Endothelial cell (in vitro differentiated cells): Measurements from ENCODE around the gene GPM6B. TPM values are rescaled to one million over a fixed set of nuclear protein-coding genes. Genes with fewer than 3 reads are reported as not detected.

Experiments used
- DNase-seq: peaks from one replicate; pipeline ENCODE4 v3.0.0; 2021; ENCODE audit warnings: low spot score
- H3K27ac Mint-ChIP-seq: one replicate; pipeline ENCODE4 v1.8.0; 2021; ENCODE audit warnings: mixed read lengths, inconsistent platforms; ENCODE audit not compliant: unreplicated experiment
- H3K27me3 Mint-ChIP-seq: one replicate; pipeline ENCODE4 v1.8.0; 2021; ENCODE audit warnings: mild to moderate bottlenecking, moderate library complexity, mixed read lengths, inconsistent platforms; ENCODE audit not compliant: unreplicated experiment
- H3K36me3 Mint-ChIP-seq: one replicate; pipeline ENCODE4 v1.8.0; 2021; ENCODE audit warnings: mild to moderate bottlenecking, low read depth, mixed read lengths, inconsistent platforms; ENCODE audit not compliant: unreplicated experiment
- H3K4me1 Mint-ChIP-seq: one replicate; pipeline ENCODE4 v1.8.0; 2021; ENCODE audit warnings: mild to moderate bottlenecking, mixed read lengths, inconsistent platforms; ENCODE audit not compliant: unreplicated experiment
- H3K4me3 Mint-ChIP-seq: one replicate; pipeline ENCODE4 v1.8.0; 2021; ENCODE audit warnings: mild to moderate bottlenecking, mixed read lengths, inconsistent platforms; ENCODE audit not compliant: unreplicated experiment
- H3K9me3 Mint-ChIP-seq: one replicate; pipeline ENCODE4 v1.8.0; 2021; ENCODE audit warnings: mixed read lengths, inconsistent platforms; ENCODE audit not compliant: unreplicated experiment
- CTCF ChIP-seq: fragments of 200-600 bp; sonication (generic); IDR thresholded peaks from one replicate; pipeline ENCODE4 v1.5.0; 2021; ENCODE audit warnings: antibody characterized with exemption; ENCODE audit not compliant: unreplicated experiment
- total RNA-seq: library from RNA; stranded (reverse); fragmentation: NEBNext Ultra II Directional; extraction: Animal tissue kit (Norgen Biotek cat#: 25700); gene quantifications from one replicate; pipeline ENCODE4 v1.2.1, GENCODE V29; 2021; ENCODE audit not compliant: unreplicated experiment

The GPM6B gene
- total RNA-seq, 1 donor from 2014 or later = 18.8 TPM

GRCh38 chrX:13764765-13765164, 52.1 kb downstream of the GPM6B start:
- Mint-ChIP-seq H3K4me1 (peaks cover 21% of the 10 kb centered on the region), H3K27me3 (peaks cover 3% of the 10 kb centered on the region), H3K36me3 (peaks cover 12% of the 10 kb centered on the region), H3K4me3 (no peak overlapping the region), H3K9me3 (no peaks in the 10 kb centered on the region), H3K27ac (peak overlapping the region; percentile 52)
- no peak for TF ChIP-seq CTCF
- DNase-seq = peak; percentile 45

GRCh38 chrX:13764281-13764680, 52.6 kb downstream of the GPM6B start:
- no peak for TF ChIP-seq CTCF
- Mint-ChIP-seq H3K27me3 (peaks cover 3% of the 10 kb centered on the region), H3K4me3 (no peak overlapping the region), H3K27ac (peak overlapping the region; percentile 52), H3K36me3 (peaks cover 12% of the 10 kb centered on the region), H3K4me1 (peaks cover 21% of the 10 kb centered on the region), H3K9me3 (no peaks in the 10 kb centered on the region)
- no peak for DNase-seq

- Mint-ChIP-seq H3K4me1 (peaks cover 21% of the 10 kb centered on the region), H3K4me3 (no peak overlapping the region), H3K27me3 (peaks cover 3% of the 10 kb centered on the region), H3K9me3 (no peaks in the 10 kb centered on the region), H3K36me3 (peaks cover 12% of the 10 kb centered on the region), H3K27ac (no peak overlapping the region)
- no peak for TF ChIP-seq CTCF
- no peak for DNase-seq
Observed at GRCh38 chrX:13763489-13763888, 53.4 kb downstream of the GPM6B start.

GRCh38 chrX:13761606-13762414, 55.1 kb downstream of the GPM6B start:
- no peak for DNase-seq
- Mint-ChIP-seq H3K4me1 (peaks cover 21% of the 10 kb centered on the region), H3K27ac (no peak overlapping the region), H3K9me3 (no peaks in the 10 kb centered on the region), H3K4me3 (no peak overlapping the region), H3K27me3 (peaks cover 3% of the 10 kb centered on the region), H3K36me3 (peaks cover 13% of the 10 kb centered on the region)
- no peak for TF ChIP-seq CTCF

GRCh38 chrX:13760426-13760825, 56.5 kb downstream of the GPM6B start:
- H3K4me3 Mint-ChIP-seq = no peak overlapping the region
- peaks cover 1% of the 10 kb centered on the region for H3K27me3 Mint-ChIP-seq
- DNase-seq = no peak
- peaks cover 10% of the 10 kb centered on the region for H3K4me1 Mint-ChIP-seq
- TF ChIP-seq CTCF = no peak
- no peaks in the 10 kb centered on the region for H3K9me3 Mint-ChIP-seq
- H3K27ac Mint-ChIP-seq = no peak overlapping the region
- peaks cover 4% of the 10 kb centered on the region for H3K36me3 Mint-ChIP-seq
